K562 (cell line): Measurements from ENCODE around the gene CNPY4. TPM values are rescaled to one million over a fixed set of nuclear protein-coding genes. Genes with fewer than 3 reads are reported as not detected.

Experiments
- ELF4 ChIP-seq: fragments of 450-650 bp; formaldehyde crosslinking; IDR thresholded peaks from 2 replicates; pipeline ENCODE4 v1.4.0; 2022; ENCODE audit warnings: missing genetic modification characterization
- HDAC3 ChIP-seq: fragments of 450-650 bp; IDR thresholded peaks from 2 replicates; pipeline ENCODE4 v1.6.1; 2018; ENCODE audit warnings: borderline replicate concordance, mild to moderate bottlenecking, moderate library complexity; ENCODE audit not compliant: partially characterized antibody
- HIVEP1 ChIP-seq: fragments of 250-450 bp; sonication (Bioruptor Pico); IDR thresholded peaks from 2 replicates; pipeline ENCODE4 v1.4.0; 2020; ENCODE audit warnings: mild to moderate bottlenecking
- HNRNPH1 ChIP-seq: fragments of 200-400 bp; formaldehyde crosslinking; optimal IDR thresholded peaks from 2 replicates; pipeline ENCODE3; 2017; ENCODE audit warnings: low read depth, mild to moderate bottlenecking, low read length, moderate library complexity
- MNT ChIP-seq, 2 experiments: fragments of 450-650 bp; conservative IDR thresholded peaks; 2 replicates each; pipeline ENCODE4 v1.6.1; 2017; ENCODE audit warnings: mild to moderate bottlenecking in 2 of 2, moderate library complexity in 2 of 2
- NCOR1 ChIP-seq: fragments of 450-650 bp; IDR thresholded peaks from 2 replicates; pipeline ENCODE4 v1.6.1; 2016; ENCODE audit warnings: mild to moderate bottlenecking, moderate library complexity
- RBM14 ChIP-seq: fragments of 200-400 bp; formaldehyde crosslinking; IDR thresholded peaks from 2 replicates; pipeline ENCODE4 v1.6.1; 2018; ENCODE audit warnings: low read depth, mild to moderate bottlenecking, low read length, moderate library complexity, borderline replicate concordance; ENCODE audit not compliant: insufficient read depth
- SNIP1 ChIP-seq: fragments of 450-650 bp; IDR thresholded peaks from 2 replicates; pipeline ENCODE4 v1.7.1; 2017; ENCODE audit warnings: low read depth, mild to moderate bottlenecking
- TSC22D4 ChIP-seq: fragments of 450-650 bp; IDR thresholded peaks from 2 replicates; pipeline ENCODE4 v1.6.1; 2016; ENCODE audit warnings: missing genetic modification characterization, missing biosample characterization, control low read depth
- TSHZ1 ChIP-seq: fragments of 250-450 bp; sonication (Bioruptor Pico); IDR thresholded peaks from 2 replicates; pipeline ENCODE4 v1.4.0; 2020; ENCODE audit warnings: mild to moderate bottlenecking, moderate library complexity
- ZNF318 ChIP-seq, 2 experiments: fragments of 450-650 bp; IDR thresholded peaks; 2 replicates each; pipeline ENCODE4 v1.6.1; 2016; ENCODE audit warnings: mild to moderate bottlenecking in 2 of 2, borderline replicate concordance in 1 of 2, low read depth in 1 of 2, moderate library complexity in 1 of 2
- ZNF436 ChIP-seq: fragments of 250-450, 450-650 bp; sonication (Bioruptor Pico); formaldehyde crosslinking; IDR thresholded peaks from 2 replicates; pipeline ENCODE4 v1.7.0; 2020; ENCODE audit warnings: mild to moderate bottlenecking
- ZNF766 ChIP-seq: fragments of 200-800 bp; sonication (Bioruptor generic); conservative IDR thresholded peaks from 2 replicates; pipeline ENCODE4 v1.6.1; 2016; ENCODE audit warnings: missing genetic modification characterization, missing compliant biosample characterization
- polyA plus RNA-seq, 8 experiments: library from polyadenylated mRNA; depleted of rRNA in 4 of 8; stranded (reverse) in 5 of 8; unstranded in 3 of 8; fragments of >200 nt; fragmentation: Nextera tagmentation in 2 of 8; fragmentation: Illumina TruSeq in 1 of 8; extraction: Ambion mirVana in 2 of 8; extraction: Trizol in 1 of 8; gene quantifications; 2 replicates each; pipeline versions ENCODE4 v1.2.1 to v1.2.3, GENCODE V29; 2011 to 2014; ENCODE audit warnings: inconsistent platforms in 1 of 8, missing spikeins in 1 of 8
- total RNA-seq, 7 experiments: library from RNA; depleted of rRNA in 6 of 7; stranded (reverse); fragments of >200 nt in 6 of 7; fragmentation: Illumina TruSeq in 2 of 7; extraction: Trizol in 2 of 7; gene quantifications; 2 replicates each; pipeline versions ENCODE4 v1.2.1 to v1.2.3, GENCODE V29; 2011 to 2021; ENCODE audit warnings: low replicate concordance in 1 of 7

The CNPY4 gene
- total and polyA plus RNA-seq, 9 of the 15 experiments (the other 6 are each of a cell fraction or from before 2014, with no cell fraction given), result 1.9 to 11.2 (median 7.0) TPM

GRCh38 chr7:100101016-100101862 lies 18.2 kb upstream of the CNPY4 start, which contains the start of the genes AP4M1 and MCM7 (continued):
- no peak for TF ChIP-seq ZNF436 (CRISPR knock-in tag)
- peak; percentile 99; the same call in 1 of the 2 replicates for TF ChIP-seq RBM14
- 0 out of 2 replicates have a peak, but pooled peaks have one; percentile 41 for TF ChIP-seq HIVEP1 (CRISPR knock-in tag)
- no peak for TF ChIP-seq TSC22D4
- peak; percentile 7; the same call in 1 of the 2 replicates for TF ChIP-seq NCOR1
- TF ChIP-seq TSHZ1, result no peak
- no peak for TF ChIP-seq HDAC3
- TF ChIP-seq ZNF318 (IDR thresholded peaks at IDR 0.05; ENCODE audit: borderline replicate concordance in 1 of 2, low read depth in 1 of 2), result no peak
- TF ChIP-seq MNT (conservative IDR thresholded peaks at IDR 0.05), result peak; percentile 89 to 92
- TF ChIP-seq ELF4, result no peak
- no peak for TF ChIP-seq SNIP1
- TF ChIP-seq ZNF766, result peak; percentile 58; the same call in 1 of the 2 replicates
- no peak for TF ChIP-seq HNRNPH1
